Muscle of back (tissue), 13 donors: Measurements from ENCODE around the gene AOC1. TPM values are rescaled to one million over a fixed set of nuclear protein-coding genes. Genes with fewer than 3 reads are reported as not detected.
"Not testable (repeated sequence)": the region's sequence is repeated elsewhere in the genome, so short reads cannot be mapped to it uniquely, and the experiment has no call there.

Experiments used
- DNase-seq, 3 donors: peaks; one replicate each; pipeline versions ENCODE4 v3.0.0 to v3.0.0-alpha.2; 2013
- long read RNA-seq, 9 donors: transcript quantifications; one replicate each; lab custom pipeline, GENCODE V29; 2026
- polyA plus RNA-seq, 10 donors: library from polyadenylated mRNA; unstranded; fragments of 120-200 nt; gene quantifications; one replicate each; pipeline ENCODE4 v1.2.1, GENCODE V29; 2013; ENCODE audit not compliant: insufficient read length in 10 of 10

The AOC1 gene
- polyA plus RNA-seq, result under 1 TPM in 5 of 10 donors, not detected in 5; 0.09 to 0.78 (median 0.22) TPM
- long read RNA-seq, donor 1, result 0 reads
- long read RNA-seq, donor 2, result 0 reads
- long read RNA-seq, donor 3, result 0 reads
- long read RNA-seq, donor 4, result 0 reads
- long read RNA-seq, donor 5, result 0 reads
- long read RNA-seq, donor 6, result 0 reads
- long read RNA-seq, donor 7, result 0 reads
- long read RNA-seq, donor 8, result 0 reads
- long read RNA-seq, donor 9, result 0 reads

- no peak for DNase-seq
Measured at GRCh38 chr7:150852371-150852905, at the start of gene AOC1. AOC1 (plus strand) TSS chr7:150852517; CDS start chr7:150856471, 3,954 bp downstream.

GRCh38 chr7:150803161-150803860 lies 49.0 kb upstream of the AOC1 start:
- DNase-seq, result no peak

- no peak for DNase-seq
Measured at GRCh38 chr7:150804802-150805201, 47.5 kb upstream of the AOC1 start.

GRCh38 chr7:150805864-150806263 lies 46.5 kb upstream of the AOC1 start:
- no peak for DNase-seq

- DNase-seq, result no peak
Measured at GRCh38 chr7:150806454-150806853, 45.9 kb upstream of the AOC1 start.

GRCh38 chr7:150806863-150807262 lies 45.5 kb upstream of the AOC1 start:
- DNase-seq, result no peak

GRCh38 chr7:150807616-150808438 lies 44.5 kb upstream of the AOC1 start:
- DNase-seq, result not testable (repeated sequence)

GRCh38 chr7:150814328-150815001 lies 37.9 kb upstream of the AOC1 start:
- DNase-seq, result no peak

GRCh38 chr7:150818971-150819370 lies 33.3 kb upstream of the AOC1 start:
- no peak for DNase-seq

GRCh38 chr7:150820148-150820547 lies 32.2 kb upstream of the AOC1 start:
- DNase-seq, result no peak

- DNase-seq, result no peak
Measured at GRCh38 chr7:150820578-150821198, 31.6 kb upstream of the AOC1 start.

GRCh38 chr7:150823043-150823442 lies 29.3 kb upstream of the AOC1 start:
- no peak for DNase-seq

GRCh38 chr7:150823484-150824126 lies 28.7 kb upstream of the AOC1 start:
- no peak for DNase-seq

- no peak for DNase-seq
Measured at GRCh38 chr7:150824379-150825177, 27.7 kb upstream of the AOC1 start.

GRCh38 chr7:150826061-150826849 lies 26.1 kb upstream of the AOC1 start:
- no peak for DNase-seq

GRCh38 chr7:150828384-150828783 lies 23.9 kb upstream of the AOC1 start:
- no peak for DNase-seq

GRCh38 chr7:150829426-150829825 lies 22.9 kb upstream of the AOC1 start:
- no peak for DNase-seq

- DNase-seq, result no peak
Measured at GRCh38 chr7:150830937-150831336, 21.4 kb upstream of the AOC1 start.

GRCh38 chr7:150831851-150832250 lies 20.5 kb upstream of the AOC1 start:
- DNase-seq, result no peak
